ENCODE results near the gene TERB1.
A peak's percentile ranks its signal among the peaks of the same experiment; 100 is the strongest.

Gene TERB1

GRCh38 chr16:66741169-66741900 lies 60.0 kb downstream of the TERB1 start:
- DNase-seq: no peak

DNA sequence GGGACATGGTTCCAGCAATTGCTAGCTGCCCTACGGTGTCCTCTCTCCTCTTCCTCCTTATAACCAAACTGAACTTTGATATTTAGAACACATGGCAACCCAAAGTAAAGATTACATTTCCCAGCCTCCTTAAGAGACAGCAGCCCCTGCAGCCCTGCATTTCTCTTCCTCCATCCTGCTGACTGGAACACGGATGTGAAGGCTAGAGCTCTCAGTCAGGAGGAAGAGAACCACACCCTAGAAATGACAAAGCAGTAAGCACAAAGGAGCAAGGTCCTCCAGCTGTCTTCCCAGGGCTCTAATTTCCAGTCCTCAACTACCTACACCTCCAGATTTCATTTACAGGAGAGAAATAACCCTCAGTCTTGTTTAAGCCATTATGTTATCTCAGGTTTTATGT lies 60.9 kb downstream of the TERB1 start:
- no peak for DNase-seq

DNA sequence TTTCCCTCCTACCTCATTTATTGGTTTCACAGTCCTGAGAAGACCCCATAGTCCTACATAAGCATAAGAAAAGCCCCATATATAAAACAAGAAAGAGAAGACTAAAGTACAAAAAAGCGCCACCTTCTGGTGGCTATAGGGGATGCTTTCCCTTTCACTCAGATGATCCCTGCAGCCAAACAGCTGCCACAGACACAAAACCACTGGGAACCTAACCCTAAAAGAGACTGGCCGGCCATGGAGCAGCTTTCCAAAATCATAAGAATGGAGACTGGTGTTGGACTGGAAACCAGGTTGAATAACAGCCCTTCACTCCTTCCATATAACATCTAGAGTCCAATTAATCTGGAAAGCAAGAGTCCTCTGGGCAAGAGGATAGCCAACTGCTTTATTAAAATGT lies 61.4 kb downstream of the TERB1 start:
- DNase-seq: peak; percentile 10

- no peak for DNase-seq
Measured at GRCh38 chr16:66735891-66736290, 65.5 kb downstream of the TERB1 start.

DNA sequence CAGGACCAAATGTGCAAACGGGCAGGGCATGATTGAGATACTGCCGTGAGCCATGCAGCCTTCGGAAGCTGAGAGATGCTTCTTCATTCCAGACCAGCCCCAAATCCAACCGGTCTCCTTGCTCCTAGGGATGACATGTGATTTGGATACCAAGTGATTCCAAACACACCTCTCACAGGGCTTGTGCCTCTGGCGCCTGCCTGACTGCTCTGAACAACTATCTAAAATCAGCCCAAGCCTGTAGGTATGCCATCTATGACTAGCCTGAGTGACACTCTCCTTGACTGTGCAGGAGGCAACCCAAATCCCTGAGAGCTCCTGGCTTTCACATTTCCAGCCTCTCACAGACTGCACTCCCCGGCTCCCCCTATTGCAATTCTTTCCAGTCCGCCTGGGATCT lies 70.3 kb downstream of the TERB1 start:
- no peak for DNase-seq

GRCh38 chr16:66728804-66729203 lies 72.6 kb downstream of the TERB1 start:
- peak; percentile 33 for DNase-seq

GRCh38 chr16:66728117-66728787 lies 73.1 kb downstream of the TERB1 start:
- DNase-seq: peak; percentile 60

DNA sequence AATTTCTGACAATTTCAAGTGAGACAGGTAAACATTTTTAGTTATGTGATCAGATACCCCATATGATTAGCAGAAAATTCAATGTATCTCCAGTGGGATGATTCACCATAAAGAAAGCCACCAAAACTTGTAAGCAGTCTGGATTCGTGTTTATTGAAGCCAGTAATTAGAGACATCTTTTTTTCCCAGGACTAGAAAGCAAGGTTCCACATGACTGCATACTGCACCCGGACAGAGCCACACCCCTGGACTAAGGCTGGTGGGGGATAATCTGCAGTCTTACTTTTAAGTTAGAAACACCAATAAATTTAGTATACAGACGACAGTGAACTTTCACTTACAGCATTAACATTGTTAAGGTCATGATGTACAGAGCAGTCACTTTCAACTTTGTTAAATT lies 80.6 kb downstream of the TERB1 start:
- DNase-seq: no peak

DNA sequence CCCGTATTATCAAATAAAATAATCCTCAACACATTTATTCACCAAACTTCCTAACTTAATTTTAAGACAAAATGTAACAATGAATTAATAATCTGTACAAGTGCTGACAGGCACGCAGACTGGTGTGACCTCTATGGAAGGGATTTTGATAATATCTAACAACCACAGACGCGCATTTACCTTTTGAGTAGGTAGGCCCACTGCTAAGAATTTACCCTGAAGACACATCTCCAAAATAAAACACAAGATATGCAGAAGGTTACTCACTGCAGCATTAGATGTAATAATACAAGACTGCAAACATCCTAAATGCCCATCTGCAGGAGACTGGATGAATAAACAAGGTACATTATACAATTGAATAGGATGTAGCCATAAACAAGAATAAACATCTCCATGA lies 82.1 kb downstream of the TERB1 start:
- DNase-seq: no peak

DNA sequence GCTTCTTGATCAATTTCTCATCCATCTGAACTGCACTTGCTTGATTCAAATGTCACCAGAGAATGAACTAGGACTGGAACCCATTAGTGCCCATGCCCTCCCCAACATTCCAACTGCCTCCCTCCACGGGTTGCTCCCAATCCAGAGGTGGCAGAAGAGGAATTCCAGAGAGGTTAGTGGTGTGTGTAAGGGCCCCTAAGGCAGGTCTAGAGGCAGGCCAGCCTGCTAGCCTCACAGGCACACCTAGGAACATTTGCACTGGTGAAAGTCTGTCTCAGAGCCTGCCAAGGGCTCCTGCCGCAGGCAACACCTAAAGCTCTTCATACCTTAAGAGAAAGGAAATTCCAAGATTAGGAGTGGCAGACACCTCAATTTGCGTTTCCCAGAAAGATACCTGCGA lies 83.6 kb downstream of the TERB1 start:
- no peak for DNase-seq

- no peak for DNase-seq
Measured at GRCh38 chr16:66717112-66717675, 84.2 kb downstream of the TERB1 start.

- peak; percentile 26 for DNase-seq
Measured at GRCh38 chr16:66714654-66715307, 86.6 kb downstream of the TERB1 start.

DNA sequence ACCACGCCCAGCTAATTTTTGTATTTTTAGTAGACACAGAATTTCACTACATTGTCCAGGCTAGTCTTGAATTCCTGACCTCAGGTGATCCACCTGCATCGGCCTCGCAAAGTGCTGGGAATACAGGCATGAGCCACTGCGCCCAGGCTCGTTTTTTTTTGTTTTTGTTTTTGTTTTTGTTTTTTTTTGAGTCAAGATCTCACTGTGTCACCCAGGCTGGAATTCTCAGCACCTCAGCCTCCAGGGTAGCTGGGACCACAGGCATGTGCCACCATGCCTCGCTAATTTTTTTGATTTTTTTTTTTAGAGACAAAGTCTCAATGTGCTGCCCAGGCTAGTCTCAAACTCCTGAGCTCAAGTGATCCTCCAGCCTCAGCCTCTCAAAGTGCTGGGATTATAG lies 87.3 kb downstream of the TERB1 start:
- no peak for DNase-seq

- DNase-seq: no peak
Measured at GRCh38 chr16:66713076-66713475, 88.3 kb downstream of the TERB1 start.

- no peak for DNase-seq
Measured at GRCh38 chr16:66712512-66712911, 88.9 kb downstream of the TERB1 start.

DNA sequence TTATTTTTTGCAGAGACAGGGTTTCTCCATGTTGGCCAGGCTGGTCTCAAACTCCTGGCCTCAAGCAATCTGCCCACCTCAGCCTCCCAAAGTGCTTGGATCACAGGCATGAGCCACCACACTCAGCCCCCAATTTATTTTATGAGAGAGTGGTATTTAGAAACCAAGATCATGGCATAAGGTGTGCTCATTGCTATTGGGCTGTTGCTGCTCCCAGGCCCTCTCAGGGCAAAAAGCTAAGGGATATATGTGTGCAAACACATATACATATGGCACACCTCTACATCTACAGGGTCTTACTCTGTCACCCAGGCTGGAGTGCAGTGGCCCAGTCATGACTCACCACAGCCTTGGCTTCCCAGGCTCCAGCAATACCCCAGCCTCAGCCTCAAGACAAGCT lies 89.8 kb downstream of the TERB1 start:
- no peak for DNase-seq

GRCh38 chr16:66706506-66706880 lies 94.9 kb downstream of the TERB1 start:
- DNase-seq: no peak

DNA sequence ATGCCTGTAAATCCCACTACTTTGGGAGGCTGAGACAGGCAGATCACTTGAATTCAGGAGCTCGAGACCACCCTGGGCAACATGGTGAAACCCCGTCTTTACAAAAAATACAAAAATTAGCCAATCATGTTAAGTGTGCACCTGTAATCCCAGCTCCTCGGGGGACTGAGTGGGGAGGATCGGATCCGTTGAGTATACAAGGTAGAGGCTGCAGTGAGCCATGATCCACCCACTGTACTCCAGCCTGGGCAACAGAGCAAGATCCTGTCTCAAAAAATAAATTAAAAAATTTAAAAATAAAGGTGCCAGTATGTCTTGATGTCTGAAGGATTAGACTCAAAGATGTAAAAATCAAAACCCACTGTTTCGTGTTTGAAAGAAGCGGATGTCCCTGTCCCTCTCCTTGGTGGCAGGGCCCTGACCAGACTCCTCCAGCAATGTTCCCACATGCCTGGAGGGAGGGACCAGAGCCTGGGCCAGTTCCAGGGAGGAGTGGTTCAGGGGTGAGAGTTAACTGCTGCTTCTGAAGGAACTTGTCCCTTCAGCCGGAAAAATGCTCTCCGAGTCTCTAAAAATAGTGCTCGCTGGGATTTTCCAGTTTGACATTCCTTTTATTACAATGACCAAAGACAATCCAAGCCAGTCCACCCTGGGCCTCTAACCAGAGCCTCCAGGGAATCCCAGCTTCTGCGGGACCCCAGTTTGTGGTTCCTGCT lies 95.4 kb downstream of the TERB1 start:
- no peak for DNase-seq
